Endometrium (tissue), 2 donors: ENCODE data around the gene THUMPD3.

Source experiments
- FAIRE-seq: peaks from 2 replicates; lab custom pipeline; 2012; peaks lifted over from hg19 to GRCh38; lab: Jason Lieb, UNC
- donor health status: control.
- donor health status: control.

The THUMPD3 gene

DNA sequence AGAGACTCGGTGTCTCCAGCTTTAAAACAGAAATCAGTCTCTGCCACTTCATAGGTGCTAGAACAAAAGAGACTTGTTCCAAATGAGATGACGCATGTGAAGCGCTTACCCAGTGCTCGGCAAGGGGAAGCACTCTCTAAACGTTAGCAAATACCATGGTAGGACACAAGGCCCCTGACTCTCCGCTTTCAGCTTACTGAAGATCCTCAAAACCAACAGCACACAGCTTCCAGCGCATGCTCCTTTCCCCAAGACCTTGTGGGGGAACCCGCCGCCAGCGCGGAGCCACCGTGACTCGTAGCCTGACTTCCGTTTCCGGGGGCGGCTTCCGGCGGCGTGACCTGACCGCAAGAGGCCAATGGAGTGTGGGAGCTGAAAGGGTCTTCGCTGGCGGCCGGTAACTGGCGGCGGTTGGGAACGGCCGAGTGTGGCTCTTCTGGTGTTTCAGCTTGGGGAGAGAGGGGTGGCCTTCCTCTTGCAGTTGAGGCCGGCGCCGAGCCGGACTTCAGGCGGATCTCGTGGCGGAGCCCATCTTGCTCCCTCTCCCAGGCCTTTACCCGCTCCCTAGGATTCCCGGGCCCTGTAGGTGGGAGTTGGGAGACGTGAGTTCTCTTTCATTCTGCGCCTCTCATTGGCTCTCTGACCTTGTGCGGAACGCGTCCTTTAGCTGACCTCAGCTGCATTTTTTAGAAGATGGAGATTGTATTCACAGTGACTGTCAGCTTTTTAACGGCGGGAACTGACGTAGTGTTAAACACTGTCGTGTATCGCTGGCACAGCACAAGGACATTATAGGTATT lies at the start of gene THUMPD3:
Gene THUMPD3, plus strand, starts transcription at position 324 of the 800 bp plus-strand sequence. CDS start 2,015 bp downstream, outside the sequence.
- FAIRE-seq, result no peak

DNA sequence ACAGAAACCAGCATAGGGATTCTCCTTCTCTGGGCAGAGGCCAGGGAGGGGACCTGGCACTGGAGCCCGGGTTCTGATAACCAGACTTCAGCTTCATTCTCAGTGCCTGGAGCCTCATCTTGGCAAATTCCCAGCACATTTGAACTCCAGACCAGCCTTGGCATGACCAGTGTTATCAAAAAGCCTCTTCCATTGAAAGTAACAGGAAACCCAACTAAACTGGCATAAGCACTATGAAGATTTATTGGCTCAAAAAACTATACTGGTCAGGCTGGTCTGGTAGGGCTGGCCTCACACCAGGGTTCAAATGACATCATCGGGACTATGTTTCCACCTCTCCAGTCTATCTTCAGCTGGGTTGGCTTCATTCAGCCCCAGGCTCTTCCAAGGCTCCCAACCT lies 48.1 kb upstream of the THUMPD3 start:
- no peak for FAIRE-seq

DNA sequence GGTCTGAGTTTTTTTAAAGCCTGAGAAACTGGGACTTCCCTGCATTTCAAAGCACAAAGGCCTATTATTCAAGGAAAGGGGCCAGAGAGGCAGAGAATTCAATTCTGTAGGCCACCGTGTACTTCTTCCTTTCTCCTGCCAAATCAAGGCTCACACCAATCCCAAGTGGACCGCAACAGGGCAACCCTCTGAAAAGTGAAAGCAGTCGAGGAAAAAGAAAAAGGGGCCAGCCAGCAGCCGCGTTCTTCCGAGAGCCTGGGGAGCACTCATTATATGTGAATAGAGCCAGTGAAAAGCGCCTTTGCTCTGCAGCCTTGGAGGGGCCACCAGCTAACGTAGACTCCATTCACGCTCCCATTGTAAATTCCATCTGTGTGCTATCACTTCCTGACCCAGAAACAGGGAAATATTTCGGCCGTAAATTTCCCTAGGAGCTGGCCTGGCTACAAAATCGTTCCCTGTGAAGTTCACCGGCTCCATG lies 45.9 kb upstream of the THUMPD3 start:
- FAIRE-seq, result no peak

DNA sequence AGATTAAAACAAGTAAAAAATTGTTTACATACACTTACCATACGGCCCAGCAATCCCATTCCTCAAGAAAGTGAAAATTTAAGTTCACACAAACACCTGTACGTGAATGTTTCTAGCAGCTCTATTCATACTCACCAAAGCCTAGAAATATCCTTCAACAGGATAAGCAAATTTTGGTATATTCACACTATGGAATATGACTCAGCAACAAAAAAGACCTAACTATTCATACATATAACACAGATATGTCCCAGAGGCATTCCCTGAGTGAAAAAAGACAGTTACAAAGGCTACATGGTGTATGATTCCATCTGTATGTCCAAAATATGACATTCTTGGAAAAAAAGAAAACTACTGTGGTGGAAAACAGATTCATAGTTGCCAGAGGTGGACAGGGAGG lies 40.1 kb upstream of the THUMPD3 start:
- FAIRE-seq, result no peak

DNA sequence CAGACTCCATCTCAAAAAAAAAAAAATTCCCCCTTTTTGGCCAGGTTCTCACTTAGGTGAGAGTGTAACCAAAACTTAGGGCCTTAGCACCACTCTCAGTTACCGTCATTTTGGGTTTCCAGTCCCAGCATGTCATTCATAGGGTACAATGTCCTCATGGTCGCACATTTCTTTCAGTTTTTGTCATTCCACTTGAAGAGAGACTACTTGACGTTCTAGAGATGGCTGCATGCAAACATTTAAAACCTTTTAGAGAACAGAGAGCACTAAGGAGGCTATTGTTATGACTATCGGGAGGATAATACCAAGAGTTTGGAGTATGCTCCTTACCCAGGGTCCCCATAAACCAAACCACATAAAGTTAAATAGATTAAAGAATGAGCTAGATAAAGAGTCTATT lies 37.9 kb upstream of the THUMPD3 start:
- FAIRE-seq, result no peak

DNA sequence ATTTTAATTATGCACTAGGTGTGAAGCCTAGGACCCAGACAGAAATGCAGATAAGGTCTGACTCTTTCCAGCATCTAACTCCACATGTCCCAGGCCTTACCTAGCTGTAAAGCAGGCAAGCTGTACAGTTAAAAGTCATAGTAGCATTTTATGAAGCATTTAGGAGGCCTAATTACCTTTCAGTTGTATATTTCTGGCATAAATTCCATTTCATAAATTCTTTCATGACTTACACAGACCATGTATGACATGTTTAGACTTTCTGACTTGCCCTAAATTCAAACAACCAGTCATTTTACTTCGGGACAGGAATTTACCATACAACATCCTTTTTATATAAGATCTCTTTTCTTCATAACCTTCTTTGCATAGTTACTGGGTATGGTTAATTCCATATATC lies 35.3 kb upstream of the THUMPD3 start:
- no peak for FAIRE-seq

- no peak for FAIRE-seq
These were observed 32.6 kb upstream of the THUMPD3 start for GRCh38 chr3:9330166-9330703.

- FAIRE-seq, result no peak
These were observed 31.7 kb upstream of the THUMPD3 start for GRCh38 chr3:9331171-9331570.

- peak; percentile 85 for FAIRE-seq
These were observed 30.4 kb upstream of the THUMPD3 start for GRCh38 chr3:9332250-9333030.

DNA sequence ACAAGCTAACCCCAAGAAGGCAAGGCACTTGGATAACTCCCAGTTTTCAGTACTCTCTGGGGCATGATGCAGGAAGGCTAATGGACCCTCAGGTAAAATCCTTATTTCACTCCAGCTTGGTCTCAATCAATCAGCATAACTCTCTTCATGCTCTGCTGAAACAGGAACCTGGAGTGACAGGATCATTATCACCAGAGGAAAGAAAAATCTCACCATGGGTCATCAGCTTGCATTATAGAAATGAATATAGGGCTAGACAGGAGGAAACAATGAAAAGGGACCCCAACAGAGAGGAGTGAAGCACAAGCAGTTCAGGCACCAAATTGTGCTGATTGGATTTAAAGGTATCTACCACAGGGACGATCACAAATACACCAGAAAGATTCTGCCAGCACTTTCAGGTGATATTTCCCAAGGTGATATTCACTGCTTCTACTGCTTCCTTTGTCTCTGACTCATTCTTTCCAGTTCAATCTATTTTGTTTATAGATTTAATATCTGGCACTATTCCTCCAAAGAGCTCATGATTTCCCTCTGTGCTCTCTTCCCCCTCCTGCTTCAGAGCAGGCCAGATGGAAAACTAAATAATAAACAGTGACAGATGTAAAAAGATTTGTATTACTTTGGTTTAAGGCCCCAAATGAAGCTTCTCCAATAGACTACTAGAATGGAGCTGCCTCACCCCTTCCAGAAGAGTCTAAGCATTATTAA lies 22.9 kb upstream of the THUMPD3 start:
- peak; percentile 12 for FAIRE-seq

- FAIRE-seq, result no peak
These were observed 22.4 kb upstream of the THUMPD3 start for GRCh38 chr3:9340472-9340902.

GRCh38 chr3:9342696-9343095 lies 20.2 kb upstream of the THUMPD3 start:
- FAIRE-seq, result no peak

DNA sequence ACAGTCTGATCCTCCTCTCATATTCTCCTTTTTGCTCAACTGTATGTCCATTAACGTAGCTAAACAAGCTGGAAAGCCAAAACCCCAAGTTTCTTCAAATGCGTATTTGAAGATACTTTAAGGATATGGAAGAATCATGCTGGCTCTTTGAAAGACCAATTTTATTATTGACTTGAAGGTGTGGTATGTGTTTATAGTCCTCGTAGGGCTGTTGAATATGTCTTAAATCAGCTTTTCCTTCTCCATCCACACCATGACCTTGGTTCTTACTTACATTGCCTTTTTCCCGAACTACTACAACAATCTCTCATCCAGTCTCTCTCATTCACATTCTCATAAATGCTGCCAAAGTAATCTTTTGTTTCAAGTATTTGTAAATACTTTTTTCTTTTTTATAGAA lies 19.7 kb upstream of the THUMPD3 start:
- FAIRE-seq, result no peak

DNA sequence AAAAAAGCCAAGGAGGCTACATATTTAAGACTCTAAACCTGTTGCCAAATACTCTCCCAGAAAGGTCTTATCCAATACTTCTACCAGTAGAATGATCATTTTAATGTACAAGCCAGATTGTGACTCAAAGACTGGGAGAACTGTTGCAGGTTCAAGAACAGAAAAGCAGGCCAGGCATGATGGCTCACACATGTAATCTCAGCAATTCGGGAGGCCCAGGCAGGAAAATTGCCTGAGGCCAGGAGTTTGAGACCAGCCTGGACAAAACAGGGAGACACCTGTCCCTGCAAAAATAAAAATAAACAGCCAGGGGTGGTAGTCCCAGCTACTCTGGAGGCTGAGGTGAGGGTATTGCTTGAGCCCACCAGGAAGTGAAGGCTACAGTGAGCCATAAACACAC lies 17.8 kb upstream of the THUMPD3 start:
- no peak for FAIRE-seq

DNA sequence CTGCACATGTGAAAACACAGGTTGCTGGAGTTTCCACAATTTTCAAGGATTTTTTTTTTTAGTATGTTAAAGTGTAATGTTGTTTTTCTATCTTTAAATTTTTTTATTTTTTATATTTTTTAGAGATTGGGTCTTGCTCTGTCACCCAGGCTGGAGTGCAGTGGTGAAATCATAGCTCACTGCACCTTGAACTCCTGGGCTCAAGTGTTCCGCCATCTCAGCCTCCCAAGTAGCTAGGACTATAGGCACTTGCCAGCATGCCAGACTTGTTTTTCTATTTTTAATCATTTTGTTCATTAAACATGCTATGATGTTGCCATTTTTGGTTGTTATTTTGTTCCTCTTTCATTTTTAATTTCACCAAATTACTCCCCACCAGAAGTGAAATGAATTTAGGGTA lies 16.7 kb upstream of the THUMPD3 start:
- no peak for FAIRE-seq

DNA sequence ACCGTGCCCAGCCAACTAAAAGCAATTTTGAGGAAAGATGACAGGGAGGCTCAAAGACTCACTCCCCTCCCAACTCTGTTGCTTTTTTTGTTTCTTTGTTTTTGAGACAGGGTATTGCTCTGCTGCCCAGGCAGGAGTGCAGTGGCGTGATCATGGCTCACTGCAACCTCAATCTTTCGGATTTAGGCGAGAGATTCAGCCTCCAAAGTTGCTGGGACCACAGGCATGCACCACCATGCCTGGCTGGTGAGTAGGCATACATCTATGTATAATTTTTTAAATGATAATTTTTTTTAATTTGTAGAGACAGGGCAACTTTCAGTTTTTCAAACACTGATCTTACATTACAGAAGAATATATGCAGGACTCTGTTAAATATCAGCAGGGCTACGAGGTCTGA lies 15.8 kb upstream of the THUMPD3 start:
- no peak for FAIRE-seq

DNA sequence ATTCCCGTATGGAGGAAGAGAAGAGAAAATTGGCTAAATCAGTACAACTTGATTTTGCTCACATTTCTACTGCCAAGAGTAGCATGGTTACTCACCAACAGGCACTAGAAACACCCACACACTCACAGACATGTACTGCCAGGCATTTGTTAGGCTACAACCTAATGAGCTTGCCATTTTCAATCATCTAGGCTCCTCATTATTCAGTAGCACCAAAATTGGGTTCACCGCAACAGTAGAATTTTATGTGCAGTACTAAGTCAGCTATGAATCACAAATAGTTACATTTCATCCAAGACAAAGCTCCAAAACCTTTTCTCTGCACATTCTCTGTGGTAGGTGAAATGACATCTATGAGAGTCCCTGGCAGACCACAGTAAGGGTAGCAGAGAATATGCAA lies 15.0 kb upstream of the THUMPD3 start:
- FAIRE-seq, result no peak

GRCh38 chr3:9349321-9350117 lies 13.3 kb upstream of the THUMPD3 start:
- no peak for FAIRE-seq

GRCh38 chr3:9351709-9352126 lies 11.1 kb upstream of the THUMPD3 start:
- no peak for FAIRE-seq

GRCh38 chr3:9352917-9353752 lies 9.7 kb upstream of the THUMPD3 start:
- peak; percentile 67 for FAIRE-seq
